ENCODE data around the gene LRRC14B. TPM values are rescaled to one million over a fixed set of nuclear protein-coding genes. Genes with fewer than 3 reads are reported as not detected.
"Not testable (repeated sequence)": the region's sequence is repeated elsewhere in the genome, so short reads cannot be mapped to it uniquely, and the experiment has no call there.

The LRRC14B gene
- total RNA-seq, 1 donor from 2014 or later: not detected

DNA sequence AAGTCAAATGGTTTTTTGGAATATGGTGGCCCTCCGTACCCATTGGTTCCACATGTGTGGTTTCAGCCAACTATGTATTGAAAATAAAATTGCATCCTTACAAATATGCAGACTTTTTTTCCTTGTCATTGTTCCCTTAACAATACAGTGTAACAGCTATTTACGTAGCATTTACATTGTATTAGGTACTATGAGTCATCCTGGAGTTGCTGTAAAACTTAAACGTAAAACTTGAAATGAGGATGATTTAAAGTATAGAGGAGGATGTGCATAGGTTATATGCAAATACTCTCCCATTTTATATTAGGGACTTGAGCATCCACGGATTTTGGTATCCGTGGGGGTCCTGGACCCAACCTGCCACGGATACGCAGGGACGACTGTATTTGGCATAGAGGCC lies 43.2 kb downstream of the LRRC14B start:
- H3K36me3 Mint-ChIP-seq (ENCODE audit: low read depth): peaks cover 45% of the 10 kb centered on the region
- peaks cover 4% of the 10 kb centered on the region for H3K4me1 Mint-ChIP-seq (ENCODE audit: low read depth)
- H3K27ac Mint-ChIP-seq: no peak overlapping the region
- no peaks in the 10 kb centered on the region for H3K27me3 Mint-ChIP-seq (ENCODE audit: insufficient read depth)
- intact Hi-C loops (cut with micrococcal nuclease): no loop called here
- H3K9me3 Mint-ChIP-seq: no peaks in the 10 kb centered on the region
- no peak for DNase-seq (ENCODE audit: low spot score)
- H3K4me3 Mint-ChIP-seq: no peak overlapping the region

DNA sequence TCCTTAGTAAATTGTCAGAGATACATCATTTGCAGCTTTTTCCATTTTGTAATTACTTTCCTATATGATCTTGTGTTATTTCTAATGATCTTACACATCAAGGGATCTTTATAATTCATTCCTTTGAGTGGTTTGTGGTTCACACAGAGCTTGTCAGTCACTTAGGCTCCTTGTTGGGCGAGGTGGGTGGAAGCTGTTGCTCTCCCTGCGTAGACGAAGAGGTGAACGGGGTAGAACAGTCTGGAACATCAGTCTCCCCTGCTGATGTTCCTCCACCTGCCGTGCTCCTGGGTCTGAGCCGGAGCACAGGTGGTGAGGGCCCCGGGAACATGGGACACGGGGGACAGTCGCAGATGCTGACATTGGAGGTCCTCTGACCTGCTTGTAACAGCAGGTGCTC lies 44.2 kb downstream of the LRRC14B start:
- H3K27me3 Mint-ChIP-seq (ENCODE audit: insufficient read depth); H3K4me1 Mint-ChIP-seq (ENCODE audit: low read depth); H3K9me3 Mint-ChIP-seq; H3K4me3 Mint-ChIP-seq; intact Hi-C loops (cut with micrococcal nuclease); DNase-seq (ENCODE audit: low spot score): not testable (repeated sequence)
- Mint-ChIP-seq H3K36me3 (ENCODE audit: low read depth) (peaks cover 52% of the 10 kb centered on the region), H3K27ac (peak overlapping the region; percentile 61)

DNA sequence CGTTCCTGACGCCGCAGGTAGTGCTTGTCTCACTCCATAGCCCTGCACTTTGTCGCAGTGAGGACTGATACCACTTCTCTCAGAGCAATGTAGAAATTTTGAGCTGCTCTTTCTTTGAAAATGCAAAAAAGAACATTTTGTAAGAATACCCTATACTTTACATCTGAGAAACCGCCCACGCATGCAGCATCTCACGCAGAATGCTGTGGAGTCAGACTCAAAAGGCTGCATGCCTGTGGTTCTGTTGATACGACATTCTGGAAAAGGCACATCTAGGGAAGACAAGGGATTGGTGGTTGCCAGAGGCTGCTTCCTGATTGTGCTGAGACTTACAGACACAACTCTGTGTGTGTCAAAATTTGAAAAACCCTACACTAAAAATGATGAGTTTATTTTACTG lies 46.6 kb downstream of the LRRC14B start:
- H3K4me1 Mint-ChIP-seq (ENCODE audit: low read depth); H3K27me3 Mint-ChIP-seq (ENCODE audit: insufficient read depth); H3K27ac Mint-ChIP-seq; DNase-seq (ENCODE audit: low spot score); H3K4me3 Mint-ChIP-seq; intact Hi-C loops (cut with micrococcal nuclease); H3K9me3 Mint-ChIP-seq: not testable (repeated sequence)
- peaks cover 62% of the 10 kb centered on the region for H3K36me3 Mint-ChIP-seq (ENCODE audit: low read depth)

DNA sequence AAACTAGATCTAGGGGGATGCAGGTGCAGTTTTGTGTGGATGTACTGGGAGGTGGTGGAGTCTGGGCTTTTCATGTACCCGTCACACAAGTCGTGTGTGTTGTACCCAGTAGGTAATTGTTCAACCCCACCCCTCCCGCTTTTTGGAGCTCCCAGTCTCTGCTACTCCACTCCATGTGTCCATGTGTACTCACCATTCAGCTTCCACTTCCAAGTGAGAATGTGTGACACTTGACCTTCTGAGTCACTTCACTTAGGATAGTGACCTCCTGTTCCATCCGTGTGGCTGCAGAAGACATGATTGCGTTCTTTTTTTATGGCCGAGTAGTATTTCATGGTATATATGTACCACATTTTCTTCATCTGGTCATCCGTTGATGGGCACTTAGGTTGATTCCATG lies 49.3 kb downstream of the LRRC14B start:
- H3K4me3 Mint-ChIP-seq; DNase-seq (ENCODE audit: low spot score); intact Hi-C loops (cut with micrococcal nuclease); H3K27me3 Mint-ChIP-seq (ENCODE audit: insufficient read depth); H3K27ac Mint-ChIP-seq; H3K9me3 Mint-ChIP-seq: not testable (repeated sequence)
- Mint-ChIP-seq H3K36me3 (ENCODE audit: low read depth) (peaks cover 54% of the 10 kb centered on the region), H3K4me1 (ENCODE audit: low read depth) (peaks cover 14% of the 10 kb centered on the region)

DNA sequence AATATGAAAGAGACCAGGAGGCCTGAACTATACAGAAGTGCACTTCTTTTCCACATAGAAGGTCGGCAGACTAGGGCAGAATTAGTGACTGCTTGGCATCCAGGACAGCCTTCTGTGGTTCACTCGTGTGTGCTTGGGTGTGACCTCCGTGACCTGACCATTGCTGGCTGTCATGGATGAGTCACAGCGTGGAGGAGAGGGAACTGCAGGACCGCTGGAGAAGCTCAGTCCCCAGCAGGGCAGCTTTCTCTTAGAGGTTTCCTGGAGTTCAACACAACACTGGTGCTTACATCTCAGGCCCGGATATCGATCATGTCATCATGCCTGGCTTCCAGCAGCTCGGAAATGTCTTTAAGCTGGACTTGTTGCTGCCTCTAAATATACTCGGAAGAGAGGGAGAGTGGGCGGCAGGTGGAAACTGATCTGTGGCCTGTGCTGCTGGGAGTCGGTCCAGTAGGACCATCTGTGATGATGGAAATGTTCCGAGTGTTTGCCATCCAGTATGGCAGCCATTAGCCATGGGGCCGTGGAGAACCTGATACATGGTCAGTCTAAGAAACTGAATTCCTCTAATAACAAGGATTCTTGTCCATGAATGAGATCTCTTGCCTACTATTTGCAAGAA lies 49.9 kb downstream of the LRRC14B start:
- intact Hi-C loops (cut with micrococcal nuclease); H3K4me3 Mint-ChIP-seq; H3K9me3 Mint-ChIP-seq; H3K27ac Mint-ChIP-seq; H3K27me3 Mint-ChIP-seq (ENCODE audit: insufficient read depth); DNase-seq (ENCODE audit: low spot score): not testable (repeated sequence)
- peaks cover 14% of the 10 kb centered on the region for H3K4me1 Mint-ChIP-seq (ENCODE audit: low read depth)
- peaks cover 51% of the 10 kb centered on the region for H3K36me3 Mint-ChIP-seq (ENCODE audit: low read depth)

DNA sequence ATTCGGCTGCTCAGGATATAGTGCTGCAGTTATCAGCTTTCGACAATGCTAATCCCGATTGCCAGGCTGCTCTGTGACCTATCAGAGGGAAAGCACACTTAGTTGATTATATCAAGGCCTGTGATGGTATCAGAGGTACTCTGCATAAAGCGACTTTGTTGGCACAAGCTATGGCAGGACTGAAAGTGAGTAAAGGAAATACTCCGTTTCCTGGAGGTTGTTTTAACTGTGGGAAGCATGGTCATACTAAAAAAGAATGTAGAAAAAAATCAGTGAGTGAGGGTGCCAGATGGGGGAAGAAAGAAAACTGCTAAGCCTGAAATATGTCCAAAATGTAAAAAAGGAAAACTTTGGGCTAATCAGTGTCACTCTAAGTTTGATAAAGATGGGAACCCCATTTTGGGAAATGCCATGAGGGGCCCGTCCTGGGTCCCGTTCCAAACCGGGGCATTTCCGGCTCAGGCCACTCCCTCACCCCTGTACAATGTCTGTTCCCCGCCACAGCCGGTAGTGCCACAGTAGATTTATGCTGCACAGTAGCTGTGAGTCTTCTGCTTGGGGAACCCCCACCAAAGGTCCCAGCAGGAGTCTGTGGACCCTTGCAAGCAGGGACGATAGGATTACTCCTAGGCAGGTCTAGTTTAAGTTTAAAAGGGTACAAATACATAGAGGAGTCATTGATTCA lies 52.5 kb downstream of the LRRC14B start:
- Mint-ChIP-seq H3K36me3 (ENCODE audit: low read depth) (peaks cover 56% of the 10 kb centered on the region), H3K4me3 (peak overlapping the region; percentile 28), H3K4me1 (ENCODE audit: low read depth) (peaks cover 14% of the 10 kb centered on the region), H3K27ac (peak overlapping the region; percentile 88)
- intact Hi-C loops (cut with micrococcal nuclease); H3K9me3 Mint-ChIP-seq; H3K27me3 Mint-ChIP-seq (ENCODE audit: insufficient read depth): not testable (repeated sequence)
- peak; percentile 10 for DNase-seq (ENCODE audit: low spot score)

DNA sequence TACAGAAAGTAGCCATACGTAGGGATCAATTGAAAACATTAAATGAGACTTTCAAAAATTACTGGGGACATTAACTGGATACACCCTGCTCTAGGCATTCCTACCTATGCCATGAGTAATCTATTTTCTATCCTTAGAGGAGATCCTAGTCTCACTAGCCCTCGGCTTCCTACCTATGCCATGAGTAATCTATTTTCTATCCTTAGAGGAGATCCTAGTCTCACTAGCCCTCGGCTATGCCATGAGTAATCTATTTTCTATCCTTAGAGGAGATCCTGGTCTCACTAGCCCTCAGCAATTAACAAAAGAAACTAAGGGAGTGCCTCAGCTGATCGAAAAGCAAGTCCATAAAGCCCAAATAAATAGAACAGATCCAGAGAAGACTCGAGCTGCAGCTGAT lies 54.4 kb downstream of the LRRC14B start:
- DNase-seq (ENCODE audit: low spot score); intact Hi-C loops (cut with micrococcal nuclease): not testable (repeated sequence)
- peaks cover 54% of the 10 kb centered on the region for H3K36me3 Mint-ChIP-seq (ENCODE audit: low read depth)

More for the DNA sequence above, 54.4 kb downstream of the LRRC14B start:
- peaks cover 14% of the 10 kb centered on the region for H3K4me1 Mint-ChIP-seq (ENCODE audit: low read depth)
- H3K27me3 Mint-ChIP-seq (ENCODE audit: insufficient read depth); H3K4me3 Mint-ChIP-seq; H3K27ac Mint-ChIP-seq; H3K9me3 Mint-ChIP-seq: not testable (repeated sequence)

Other genes with a start within 250 kb of the LRRC14B start
- gene PLEKHG4B, start 99.3 kb upstream of the LRRC14B start, total RNA-seq: not detected in 2 replicates
- 9.5 and 10.9 TPM in 2 replicates for gene CCDC127, start 26.7 kb downstream of the LRRC14B start, total RNA-seq
- 135 TPM in 2 replicates for gene SDHA, start 26.8 kb downstream of the LRRC14B start, total RNA-seq
- gene PDCD6, start 80.2 kb downstream of the LRRC14B start, total RNA-seq: 117 and 118 TPM in 2 replicates
- gene AHRR, start 130.2 kb downstream of the LRRC14B start, total RNA-seq: 22.7 and 23.7 TPM in 2 replicates

Data from activated T-helper 1 cell treated with anti-CD3 and anti-CD28 coated beads, Interleukin-12 subunit alpha, Interleukin-12 subunit beta, Interleukin-2, Interleukin-4 antibody, amounts not matched to agents 30 ng/mL and 10 ng/mL and 1 ng/mL, durations not matched to agents 14 hours and 24 hours and 36 hours (primary cell).